Measurements from ENCODE around the gene NDUFB5. TPM values are rescaled to one million over a fixed set of nuclear protein-coding genes. Genes with fewer than 3 reads are reported as not detected.

NDUFB5 gene
- total RNA-seq, 1 donor from 2014 or later: 109 TPM

Other genes starting within 250 kb of the NDUFB5 start
- 19.5 TPM for gene GNB4, start 153.3 kb upstream of the NDUFB5 start, total RNA-seq
- 45.8 TPM for gene ACTL6A, start 41.9 kb upstream of the NDUFB5 start, total RNA-seq
- 27.3 TPM for gene MRPL47, start 156 bp upstream of the NDUFB5 start, total RNA-seq
- gene USP13, start 48.2 kb downstream of the NDUFB5 start, total RNA-seq: 9.1 TPM